Right lobe of liver (tissue), 6 donors: ENCODE data around the gene TUBA1B. TPM values are rescaled to one million over a fixed set of nuclear protein-coding genes. Genes with fewer than 3 reads are reported as not detected.
"Not testable (repeated sequence)": the region's sequence is repeated elsewhere in the genome, so short reads cannot be mapped to it uniquely, and the experiment has no call there.

ENCODE experiments used
- ATAC-seq, 4 donors: fragments of 200-7000 bp; cut with Tn5 transposase; one replicate each; pipeline ENCODE4 v1.9.1; 2020; ENCODE audit warnings: mild to moderate bottlenecking in 4 of 4, moderate library complexity in 4 of 4
- DNase-seq, 3 donors: peaks; one replicate each; pipeline ENCODE4 v3.0.0-alpha.2; 2020
- H3K27ac ChIP-seq, 3 donors: fragments of 200-600 bp; one replicate each; pipeline ENCODE4 v1.8.0; 2022
- H3K27me3 ChIP-seq, 2 donors: fragments of 200-600 bp; one replicate each; pipeline ENCODE4 v1.8.0; 2022
- H3K36me3 ChIP-seq, 4 donors: fragments of 200-600 bp; sonication (generic) in 1 of 4; one replicate each; pipeline versions ENCODE4 v1.5.1 to v1.8.0; 2017 to 2022; ENCODE audit warnings: control low read depth in 1 of 4
- H3K4me1 ChIP-seq, 4 donors: fragments of 200-600 bp; sonication (generic) in 1 of 4; one replicate each; pipeline versions ENCODE4 v1.5.1 to v1.8.0; 2017 to 2022; ENCODE audit warnings: control low read depth in 1 of 4
- H3K4me3 ChIP-seq, 3 donors: fragments of 200-600 bp; one replicate each; pipeline ENCODE4 v1.8.0; 2022
- H3K9me3 ChIP-seq, 4 donors: fragments of 200-600 bp; sonication (generic) in 1 of 4; one replicate each; pipeline versions ENCODE4 v1.5.1 to v1.8.0; 2017 to 2022; ENCODE audit warnings: control low read depth in 1 of 4
- CTCF ChIP-seq, 4 donors: fragments of 200-600 bp in 3 of 4; fragments of 450-650 bp in 1 of 4; IDR thresholded peaks; one replicate each; pipeline versions ENCODE4 v1.5.1 to v1.8.0; 2016 to 2022; ENCODE audit warnings: antibody characterized with exemption in 4 of 4, mild to moderate bottlenecking in 2 of 4
- POLR2A ChIP-seq: fragments of 450-650 bp; IDR thresholded peaks from one replicate; pipeline ENCODE4 v1.6.1; 2017; ENCODE audit warnings: antibody characterized with exemption, mild to moderate bottlenecking
- WGBS: methylation state at CpG from one replicate; pipeline ENCODE4 v1.1.6; 2018; ENCODE audit warnings: low coverage, low lambda C conversion rate; ENCODE audit not compliant: insufficient coverage; ENCODE audit errors: missing lambda C conversion rate; 5-methylcytosine and 5-hydroxymethylcytosine counted together
- intact Hi-C, 2 donors: fragments of 100-400 bp; cut with DNase I; formaldehyde crosslinking; loops; one replicate each; pipeline versions ENCODE4 v1.11.2 to v1.14.1; 2022
- total RNA-seq, 6 experiments: library from RNA; depleted of rRNA in 2 of 6; stranded (reverse); fragments of >200 nt in 2 of 6; fragmentation: NEBNext Ultra II Directional in 3 of 6; extraction: Animal tissue kit (Norgen Biotek cat#: 25700) in 3 of 6; gene quantifications; one replicate each; pipeline versions ENCODE4 v1.1.0 to v1.2.4, GENCODE V29; 2016 to 2023
- donor health status: DM: no; HTN: yes; CAD: no.
- donor health status: DM: no; HTN: no; CAD: no.
- donor health status: DM: no; HTN: no; CAD: no.
- donor health status: DM: no; HTN: yes; CAD: no.
- donor health status: DM: no; HTN: yes; CAD: no.

Gene TUBA1B
- total RNA-seq, 6 experiments from 2014 or later = 90.3 to 370 (median 174) TPM

- TF ChIP-seq POLR2A = no peak
- no peak for TF ChIP-seq CTCF (IDR thresholded peaks at IDR 0.05)
- no peaks in the 10 kb centered on the region for H3K36me3 ChIP-seq
- no peaks in the 10 kb centered on the region for H3K4me1 ChIP-seq
- no peak for ATAC-seq
- H3K9me3 ChIP-seq = no peaks in the 10 kb centered on the region
- H3K4me3 ChIP-seq = no peak overlapping the region
- no peak for DNase-seq
- no peaks in the 10 kb centered on the region for H3K27me3 ChIP-seq
- WGBS = 81% methylated on average over 2 of the region's 2 CpGs
- H3K27ac ChIP-seq = no peak overlapping the region
- intact Hi-C loops = no loop called here
Measured at GRCh38 chr12:49144384-49144783, 13.2 kb upstream of the TUBA1B start.

GRCh38 chr12:49138999-49139398 lies 7.8 kb upstream of the TUBA1B start:
- WGBS = 89% methylated on average over 2 of the region's 2 CpGs
- no peak for ATAC-seq
- no peaks in the 10 kb centered on the region for H3K36me3 ChIP-seq

GRCh38 chr12:49138587-49138986 lies 7.4 kb upstream of the TUBA1B start:
- Histone ChIP-seq H3K36me3 (no peaks in the 10 kb centered on the region), H3K27ac (no peak overlapping the region), H3K4me3 (no peak overlapping the region), H3K4me1 (no peaks in the 10 kb centered on the region), H3K27me3 (no peaks in the 10 kb centered on the region), H3K9me3 (no peaks in the 10 kb centered on the region)
- ATAC-seq = no peak
- TF ChIP-seq CTCF (IDR thresholded peaks at IDR 0.05) (no peak), POLR2A (no peak)
- intact Hi-C loops = no loop called here
- WGBS = 60% methylated on average over 2 of the region's 2 CpGs
- DNase-seq = no peak

More at GRCh38 chr12:49138999-49139398, 7.8 kb upstream of the TUBA1B start:
- TF ChIP-seq POLR2A = no peak
- TF ChIP-seq CTCF (IDR thresholded peaks at IDR 0.05) = no peak
- Histone ChIP-seq H3K4me3 (no peak overlapping the region), H3K27ac (no peak overlapping the region), H3K27me3 (no peaks in the 10 kb centered on the region), H3K4me1 (no peaks in the 10 kb centered on the region), H3K9me3 (no peaks in the 10 kb centered on the region)
- DNase-seq = no peak
- intact Hi-C loops = no loop called here

GRCh38 chr12:49137476-49137875 lies 6.3 kb upstream of the TUBA1B start:
- Histone ChIP-seq H3K36me3 (no peaks in the 10 kb centered on the region), H3K27me3 (no peaks in the 10 kb centered on the region), H3K27ac (no peak overlapping the region), H3K4me3 (no peak overlapping the region), H3K4me1 (no peaks in the 10 kb centered on the region), H3K9me3 (no peaks in the 10 kb centered on the region)
- 75% methylated on average over 1 of the region's 1 CpG for WGBS
- intact Hi-C loops = no loop called here
- DNase-seq = no peak
- TF ChIP-seq POLR2A (no peak), CTCF (IDR thresholded peaks at IDR 0.05) (no peak)
- no peak for ATAC-seq

- H3K4me3 ChIP-seq, DNase-seq, intact Hi-C loops, H3K9me3 ChIP-seq, H3K27ac ChIP-seq, H3K27me3 ChIP-seq, ATAC-seq, H3K36me3 ChIP-seq, H3K4me1 ChIP-seq: not testable (repeated sequence)
- 100% methylated on average over 1 of the region's 3 CpGs for WGBS
Measured at GRCh38 chr12:49136997-49137396, 5.8 kb upstream of the TUBA1B start.
